Uterus (tissue), 2 donors: ENCODE data around the gene AZU1.
"Not testable (repeated sequence)": the region's sequence is repeated elsewhere in the genome, so short reads cannot be mapped to it uniquely, and the experiment has no call there.

Source experiments
- CTCF ChIP-seq, 4 experiments: fragments of 200-600 bp in 2 of 4; fragments of 450-650 bp in 2 of 4; sonication (generic) in 2 of 4; IDR thresholded peaks; one replicate each; pipeline ENCODE4 v1.5.1; 2016 to 2019; ENCODE audit warnings: antibody characterized with exemption in 4 of 4, mild to moderate bottlenecking in 2 of 4, moderate library complexity in 1 of 4
- POLR2A ChIP-seq, 2 donors: fragments of 450-650 bp; IDR thresholded peaks; one replicate each; pipeline ENCODE4 v1.6.1; 2016; ENCODE audit warnings: antibody characterized with exemption in 2 of 2, mild to moderate bottlenecking in 1 of 2, moderate library complexity in 1 of 2

DNA sequence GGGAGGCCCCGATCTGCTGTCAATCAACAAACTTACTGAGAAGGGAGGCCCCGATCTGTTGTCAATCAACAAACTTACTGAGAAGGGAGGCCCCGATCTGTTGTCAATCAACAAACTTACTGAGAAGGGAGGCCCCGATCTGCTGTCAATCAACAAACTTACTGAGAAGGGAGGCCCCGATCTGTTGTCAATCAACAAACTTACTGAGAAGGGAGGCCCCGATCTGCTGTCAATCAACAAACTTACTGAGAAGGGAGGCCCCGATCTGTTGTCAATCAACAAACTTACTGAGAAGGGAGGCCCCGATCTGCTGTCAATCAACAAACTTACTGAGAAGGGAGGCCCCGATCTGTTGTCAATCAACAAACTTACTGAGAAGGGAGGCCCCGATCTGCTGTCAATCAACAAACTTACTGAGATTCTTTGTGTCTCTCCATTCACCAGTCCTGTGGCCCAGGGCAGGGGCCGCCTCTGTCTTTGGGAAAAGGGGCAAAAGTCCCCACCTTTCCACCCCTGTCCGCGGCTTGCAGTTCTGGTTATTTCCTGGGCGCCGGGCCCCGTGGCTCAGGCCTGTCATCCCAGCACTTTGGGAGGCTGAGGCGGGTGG, 26.1 kb downstream of the AZU1 start:
- not testable (repeated sequence) for TF ChIP-seq CTCF, POLR2A (IDR thresholded peaks at IDR 0.05)
